ENCODE measurements around the gene TGFB1.
A peak's percentile ranks its signal among the peaks of the same experiment; 100 is the strongest.

Gene TGFB1

GRCh38 chr19:41310033-41310831 lies 43.5 kb downstream of the TGFB1 start, which contains the start of gene CCDC97:
Gene CCDC97 (plus strand): TSS chr19:41310172. CDS start chr19:41310311, 139 bp downstream.
- peaks cover 75% of the 10 kb centered on the region for H3K4me1 Mint-ChIP-seq (ENCODE audit: low read depth)
- H3K4me3 Mint-ChIP-seq: peak within 1 kb of the TSS; percentile 96
- no peaks in the 10 kb centered on the region for H3K9me3 Mint-ChIP-seq
- peak within 1 kb of the TSS; percentile 96 for H3K27ac Mint-ChIP-seq
- peaks cover 50% of the 10 kb centered on the region for H3K36me3 Mint-ChIP-seq (ENCODE audit: low read depth)
- H3K27me3 Mint-ChIP-seq: no peaks in the 10 kb centered on the region

- H3K9me3 Mint-ChIP-seq: no peaks in the 10 kb centered on the region
- H3K36me3 Mint-ChIP-seq (ENCODE audit: low read depth): peaks cover 57% of the 10 kb centered on the region
- H3K4me3 Mint-ChIP-seq: peak overlapping the region; percentile 96
- H3K27ac Mint-ChIP-seq: peak overlapping the region; percentile 96
- H3K4me1 Mint-ChIP-seq (ENCODE audit: low read depth): peaks cover 83% of the 10 kb centered on the region
- no peaks in the 10 kb centered on the region for H3K27me3 Mint-ChIP-seq
These were observed 44.3 kb downstream of the TGFB1 start for GRCh38 chr19:41309180-41310032.

GRCh38 chr19:41308450-41309179 lies 45.1 kb downstream of the TGFB1 start:
- peaks cover 90% of the 10 kb centered on the region for H3K4me1 Mint-ChIP-seq (ENCODE audit: low read depth)
- no peaks in the 10 kb centered on the region for H3K9me3 Mint-ChIP-seq
- peaks cover 57% of the 10 kb centered on the region for H3K36me3 Mint-ChIP-seq (ENCODE audit: low read depth)
- H3K27ac Mint-ChIP-seq: peak overlapping the region; percentile 96
- H3K27me3 Mint-ChIP-seq: no peaks in the 10 kb centered on the region
- peak overlapping the region; percentile 96 for H3K4me3 Mint-ChIP-seq

DNA sequence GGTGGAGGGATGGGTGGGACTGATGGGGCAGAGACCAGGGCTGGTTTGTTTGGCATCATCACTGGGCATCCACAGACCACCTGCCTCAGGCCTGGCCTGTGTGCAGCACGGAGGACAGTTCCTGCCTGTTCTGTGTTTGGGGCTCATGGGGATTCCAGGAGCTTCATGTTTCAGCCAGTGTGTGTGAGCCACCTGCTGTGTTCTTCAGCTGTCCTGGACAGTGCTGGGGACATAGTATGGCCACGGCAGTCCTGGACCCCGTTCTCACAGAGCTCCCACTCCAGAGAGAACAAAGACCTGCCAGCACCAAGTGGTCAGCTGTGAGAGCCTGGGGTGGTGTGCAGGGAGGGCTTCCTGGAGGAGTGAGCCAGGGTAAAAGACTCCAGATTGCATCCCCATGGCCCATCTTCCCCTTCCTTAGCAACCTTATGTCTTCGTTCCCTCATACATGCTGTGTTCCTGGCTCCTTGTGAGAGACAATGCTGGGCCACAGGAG lies 45.7 kb downstream of the TGFB1 start:
- Mint-ChIP-seq H3K27ac (peak overlapping the region; percentile 96), H3K36me3 (ENCODE audit: low read depth) (peaks cover 53% of the 10 kb centered on the region), H3K4me3 (peak overlapping the region; percentile 96), H3K4me1 (ENCODE audit: low read depth) (peaks cover 90% of the 10 kb centered on the region), H3K9me3 (no peaks in the 10 kb centered on the region), H3K27me3 (no peaks in the 10 kb centered on the region)

DNA sequence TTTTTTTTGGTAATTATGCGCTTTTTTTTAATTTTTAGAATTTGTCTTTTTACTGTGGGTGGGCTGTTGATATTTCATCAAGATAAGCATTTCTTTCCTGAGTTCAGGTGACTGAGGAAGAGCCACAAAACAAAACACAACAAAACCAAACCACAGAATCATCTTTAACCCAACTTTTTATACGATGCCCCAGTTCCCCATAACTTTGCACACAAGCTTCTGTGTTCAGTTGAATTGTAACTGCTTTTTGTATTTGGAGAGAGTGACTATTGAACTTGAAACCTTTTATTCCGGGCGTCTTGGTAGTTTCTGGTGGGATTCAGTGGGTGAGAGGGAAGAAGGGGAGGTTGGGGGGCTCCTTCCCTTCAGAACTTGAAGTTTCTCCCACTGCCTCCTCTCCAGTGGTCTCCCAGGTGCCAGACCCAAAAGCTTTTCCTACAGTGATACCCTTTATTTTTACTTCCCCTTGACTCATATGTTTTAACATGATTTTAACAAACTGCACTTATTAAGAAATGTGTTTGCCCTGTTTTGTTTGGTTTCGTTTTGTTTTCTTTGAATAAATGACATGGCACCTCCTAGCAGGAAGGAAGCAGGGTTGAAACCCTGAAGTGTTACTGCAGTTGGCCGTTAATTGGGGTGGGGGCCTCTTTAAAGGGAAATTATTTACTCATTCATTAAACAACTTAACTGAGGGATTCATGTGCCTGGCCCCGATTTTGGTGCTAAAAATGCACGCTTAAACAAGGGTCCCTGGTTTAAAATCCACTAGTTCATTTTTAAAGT lies 46.4 kb downstream of the TGFB1 start:
- peak overlapping the region; percentile 96 for H3K27ac Mint-ChIP-seq
- peaks cover 92% of the 10 kb centered on the region for H3K4me1 Mint-ChIP-seq (ENCODE audit: low read depth)
- peaks cover 53% of the 10 kb centered on the region for H3K36me3 Mint-ChIP-seq (ENCODE audit: low read depth)
- H3K27me3 Mint-ChIP-seq: no peaks in the 10 kb centered on the region
- H3K9me3 Mint-ChIP-seq: no peaks in the 10 kb centered on the region
- H3K4me3 Mint-ChIP-seq: peak overlapping the region; percentile 52

DNA sequence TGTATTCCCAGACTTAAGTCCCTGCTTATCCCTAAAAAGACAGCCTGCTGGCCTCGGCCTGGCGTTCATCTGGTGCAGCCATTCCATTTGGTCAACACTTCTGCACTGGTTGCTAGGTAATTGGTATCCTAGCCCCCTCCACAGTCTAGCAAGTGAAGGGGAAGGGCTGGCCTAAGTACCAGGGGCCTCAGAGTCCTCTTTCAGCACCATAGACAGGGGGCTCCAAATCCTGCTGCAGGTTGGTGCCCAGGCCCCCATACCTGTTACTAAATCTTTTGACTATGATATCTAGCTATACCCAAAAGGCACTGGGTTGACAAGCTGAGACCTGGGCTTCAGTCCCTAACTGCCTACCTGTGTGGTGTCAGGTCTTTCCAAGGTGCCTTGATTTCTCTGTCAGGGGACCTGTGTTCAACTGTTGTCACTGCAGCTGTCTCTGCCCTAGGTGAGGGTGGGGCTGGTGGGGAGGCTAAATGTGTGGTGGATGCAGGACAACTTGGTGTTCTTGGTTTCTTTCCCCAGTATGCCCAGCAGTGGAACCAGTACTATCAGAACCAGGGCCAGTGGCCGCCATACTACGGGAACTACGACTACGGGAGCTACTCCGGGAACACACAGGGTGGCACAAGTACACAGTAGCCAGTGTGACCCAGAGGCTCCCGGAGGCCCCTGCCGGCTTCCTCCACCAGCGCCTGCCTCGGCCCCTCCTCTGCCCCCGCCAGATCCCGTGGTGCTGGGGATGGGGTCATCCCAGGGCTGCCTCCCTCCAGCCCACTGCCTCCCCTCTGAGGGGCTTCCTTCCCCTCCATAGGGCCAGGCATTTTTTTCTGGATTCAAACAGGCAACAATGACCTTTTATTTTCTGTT lies 47.6 kb downstream of the TGFB1 start:
- H3K36me3 Mint-ChIP-seq (ENCODE audit: low read depth): peaks cover 55% of the 10 kb centered on the region
- no peaks in the 10 kb centered on the region for H3K9me3 Mint-ChIP-seq
- H3K4me3 Mint-ChIP-seq: peak overlapping the region; percentile 52

DNA sequence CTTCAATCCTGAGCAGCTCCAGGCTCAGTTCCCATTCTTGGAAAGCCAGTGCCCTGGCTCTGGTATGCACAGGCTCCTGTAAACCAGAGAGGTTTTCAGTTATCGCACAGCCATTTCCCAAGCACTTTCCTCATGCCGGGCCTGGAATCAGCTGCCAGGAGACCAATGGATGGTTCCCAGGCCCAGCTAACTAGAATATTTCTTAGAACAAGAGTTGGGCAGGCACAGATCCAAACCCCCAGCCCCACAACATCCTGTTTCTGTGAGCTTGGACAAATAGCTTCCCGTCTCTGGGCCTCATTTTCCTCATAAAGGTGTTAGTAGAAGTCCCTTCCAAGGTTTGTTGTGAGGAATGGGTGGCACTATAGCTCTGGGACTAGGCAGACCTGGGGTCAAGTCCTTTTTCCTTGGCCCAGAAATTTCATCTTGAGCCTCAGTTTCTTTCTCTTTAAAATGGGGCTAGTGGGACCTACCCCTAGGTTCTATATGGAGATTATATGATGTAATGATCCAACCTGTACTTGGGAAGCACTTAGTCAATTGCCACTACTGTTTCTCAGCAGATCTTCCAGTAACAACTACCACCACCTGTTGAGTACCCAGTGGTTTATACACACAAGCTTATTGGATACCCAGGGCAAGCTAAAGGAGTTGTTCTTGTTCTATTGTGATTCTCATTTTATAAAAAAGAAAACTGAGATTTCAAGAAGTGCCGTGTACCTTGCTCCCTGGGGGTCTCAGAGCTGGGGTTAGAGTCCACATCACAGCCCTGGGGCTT lies 48.8 kb downstream of the TGFB1 start:
- Mint-ChIP-seq H3K36me3 (ENCODE audit: low read depth) (peaks cover 60% of the 10 kb centered on the region), H3K4me1 (ENCODE audit: low read depth) (peaks cover 94% of the 10 kb centered on the region), H3K9me3 (no peaks in the 10 kb centered on the region), H3K27ac (peak overlapping the region; percentile 88), H3K27me3 (no peaks in the 10 kb centered on the region), H3K4me3 (no peak overlapping the region)

More for the DNA sequence above, 47.6 kb downstream of the TGFB1 start:
- H3K4me1 Mint-ChIP-seq (ENCODE audit: low read depth): peaks cover 92% of the 10 kb centered on the region
- peak overlapping the region; percentile 96 for H3K27ac Mint-ChIP-seq
- no peaks in the 10 kb centered on the region for H3K27me3 Mint-ChIP-seq

DNA sequence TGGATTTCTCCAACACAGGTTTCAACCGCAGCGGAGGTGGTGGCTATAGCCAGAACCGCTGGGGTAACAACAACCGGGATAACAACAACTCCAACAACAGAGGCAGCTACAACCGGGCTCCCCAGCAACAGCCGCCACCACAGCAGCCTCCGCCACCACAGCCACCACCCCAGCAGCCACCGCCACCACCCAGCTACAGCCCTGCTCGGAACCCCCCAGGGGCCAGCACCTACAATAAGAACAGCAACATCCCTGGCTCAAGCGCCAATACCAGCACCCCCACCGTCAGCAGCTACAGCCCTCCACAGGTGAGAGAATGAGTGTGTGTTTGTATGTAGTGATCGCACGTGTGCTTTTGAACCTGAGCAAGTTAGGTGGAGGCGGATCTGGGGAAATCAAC lies 49.8 kb downstream of the TGFB1 start:
- H3K36me3 Mint-ChIP-seq (ENCODE audit: low read depth): peaks cover 70% of the 10 kb centered on the region
- no peaks in the 10 kb centered on the region for H3K27me3 Mint-ChIP-seq
- H3K9me3 Mint-ChIP-seq: no peaks in the 10 kb centered on the region
- H3K27ac Mint-ChIP-seq: peak overlapping the region; percentile 88
- H3K4me1 Mint-ChIP-seq (ENCODE audit: low read depth): peaks cover 99% of the 10 kb centered on the region
- H3K4me3 Mint-ChIP-seq: peak overlapping the region; percentile 57

GRCh38 chr19:41302624-41303351 lies 50.9 kb downstream of the TGFB1 start:
- Mint-ChIP-seq H3K27me3 (no peaks in the 10 kb centered on the region), H3K9me3 (no peaks in the 10 kb centered on the region), H3K36me3 (ENCODE audit: low read depth) (peaks cover 82% of the 10 kb centered on the region), H3K4me3 (peak overlapping the region; percentile 69), H3K27ac (peak overlapping the region; percentile 96), H3K4me1 (ENCODE audit: low read depth) (peaks cover 99% of the 10 kb centered on the region)

- Mint-ChIP-seq H3K4me3 (no peak overlapping the region), H3K9me3 (no peaks in the 10 kb centered on the region), H3K27me3 (no peaks in the 10 kb centered on the region), H3K36me3 (ENCODE audit: low read depth) (peaks cover 86% of the 10 kb centered on the region), H3K4me1 (ENCODE audit: low read depth) (peaks cover 100% of the 10 kb centered on the region), H3K27ac (peak overlapping the region; percentile 59)
These were observed 53.2 kb downstream of the TGFB1 start for GRCh38 chr19:41300555-41300954.

GRCh38 chr19:41299755-41300089 lies 54.0 kb downstream of the TGFB1 start:
- H3K36me3 Mint-ChIP-seq (ENCODE audit: low read depth): peaks cover 89% of the 10 kb centered on the region

DNA sequence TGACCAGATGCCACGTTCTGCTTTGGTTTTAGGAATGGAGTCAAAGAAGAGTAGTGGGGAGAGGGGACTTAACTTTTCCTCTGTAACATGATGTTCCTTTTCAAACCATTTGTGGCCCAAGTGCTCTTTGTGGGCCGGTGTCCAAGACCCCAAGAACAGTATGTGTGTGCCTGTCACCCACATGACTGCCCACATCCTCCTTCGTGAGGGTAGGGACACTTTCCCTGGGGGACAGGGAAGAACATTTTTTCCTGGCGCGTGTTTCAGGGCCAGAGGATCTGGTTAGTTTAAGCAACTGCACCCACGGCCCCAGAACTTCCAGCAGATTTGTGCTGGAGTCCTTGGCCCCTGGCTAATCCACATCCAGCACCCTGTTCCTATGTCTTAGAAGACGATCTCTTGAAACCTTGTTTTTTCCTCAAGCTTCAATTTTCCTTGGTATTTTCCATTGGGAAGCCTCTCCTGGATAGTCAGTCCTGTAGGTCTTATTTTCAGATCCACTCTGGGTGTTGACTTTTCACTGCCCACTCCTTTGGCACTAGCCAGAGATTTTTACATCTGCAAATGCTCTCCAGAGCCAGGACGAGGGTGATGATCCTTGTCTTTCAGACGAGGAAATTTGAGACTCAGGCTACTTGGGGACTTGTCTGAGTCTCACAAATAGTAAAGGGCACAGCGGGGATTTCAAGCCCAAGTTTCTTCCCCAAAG lies 54.5 kb downstream of the TGFB1 start:
- Mint-ChIP-seq H3K4me3 (no peak overlapping the region), H3K9me3 (no peaks in the 10 kb centered on the region), H3K4me1 (ENCODE audit: low read depth) (peaks cover 100% of the 10 kb centered on the region), H3K27ac (peak overlapping the region; percentile 91), H3K27me3 (no peaks in the 10 kb centered on the region), H3K36me3 (ENCODE audit: low read depth) (peaks cover 89% of the 10 kb centered on the region)

More at GRCh38 chr19:41299755-41300089, 54.0 kb downstream of the TGFB1 start:
- peak overlapping the region; percentile 70 for H3K27ac Mint-ChIP-seq
- H3K4me3 Mint-ChIP-seq: no peak overlapping the region
- H3K4me1 Mint-ChIP-seq (ENCODE audit: low read depth): peaks cover 100% of the 10 kb centered on the region
- H3K9me3 Mint-ChIP-seq: no peaks in the 10 kb centered on the region
- no peaks in the 10 kb centered on the region for H3K27me3 Mint-ChIP-seq
